HG02571 (cell line): ENCODE data around the gene DLST.
"Not testable (repeated sequence)": the region's sequence is repeated elsewhere in the genome, so short reads cannot be mapped to it uniquely, and the experiment has no call there.

Source experiments
- ATAC-seq: cut with Tn5 transposase; IDR thresholded peaks from one replicate; pipeline ENCODE4 v1.9.1; 2021; ENCODE audit warnings: mild to moderate bottlenecking, moderate library complexity; ENCODE audit not compliant: unreplicated experiment

Gene DLST

GRCh38 chr14:74913986-74914573 is 32.4 kb downstream of the DLST start:
- ATAC-seq = no peak

- no peak for ATAC-seq
Measured at GRCh38 chr14:74915426-74915825, 33.7 kb downstream of the DLST start.

- no peak for ATAC-seq
Measured at GRCh38 chr14:74915826-74916225, 34.1 kb downstream of the DLST start.

- no peak for ATAC-seq
Measured at GRCh38 chr14:74917178-74917543, 35.4 kb downstream of the DLST start.

GRCh38 chr14:74917646-74918081 is 35.9 kb downstream of the DLST start:
- ATAC-seq = no peak

GRCh38 chr14:74918380-74918779 is 36.7 kb downstream of the DLST start:
- no peak for ATAC-seq

GRCh38 chr14:74919421-74920165 is 37.9 kb downstream of the DLST start:
- no peak for ATAC-seq

GRCh38 chr14:74920281-74920680 is 38.6 kb downstream of the DLST start:
- no peak for ATAC-seq

GRCh38 chr14:74921053-74921620 is 39.4 kb downstream of the DLST start:
- no peak for ATAC-seq

GRCh38 chr14:74921987-74922751 is 40.5 kb downstream of the DLST start:
- no peak for ATAC-seq

GRCh38 chr14:74922752-74923401 is 41.2 kb downstream of the DLST start, which contains the start of gene RPS6KL1:
RPS6KL1 (minus strand) TSS chr14:74923260; CDS start chr14:74921541, 1,719 bp downstream.
- ATAC-seq = peak; percentile 86

GRCh38 chr14:74924061-74924460 is 42.3 kb downstream of the DLST start:
- no peak for ATAC-seq

- ATAC-seq = no peak
Measured at GRCh38 chr14:74927225-74927624, 45.5 kb downstream of the DLST start.

GRCh38 chr14:74929242-74929641 is 47.5 kb downstream of the DLST start:
- no peak for ATAC-seq

- not testable (repeated sequence) for ATAC-seq
Measured at GRCh38 chr14:74931744-74932143, 50.0 kb downstream of the DLST start.

- no peak for ATAC-seq
Measured at GRCh38 chr14:74932401-74932901, 50.7 kb downstream of the DLST start.

- not testable (repeated sequence) for ATAC-seq
Measured at GRCh38 chr14:74932936-74933335, 51.2 kb downstream of the DLST start.

- no peak for ATAC-seq
Measured at GRCh38 chr14:74934041-74934440, 52.3 kb downstream of the DLST start.

GRCh38 chr14:74934476-74935359 is 53.0 kb downstream of the DLST start:
- no peak for ATAC-seq

- ATAC-seq = no peak
Measured at GRCh38 chr14:74935360-74935680, 53.6 kb downstream of the DLST start.
